HG02623 (cell line): ENCODE measurements around the gene SLC12A2.

Experiments
- ATAC-seq: cut with Tn5 transposase; IDR thresholded peaks from one replicate; pipeline ENCODE4 v1.9.1; 2021; ENCODE audit warnings: moderate library complexity; ENCODE audit not compliant: unreplicated experiment

The SLC12A2 gene

DNA sequence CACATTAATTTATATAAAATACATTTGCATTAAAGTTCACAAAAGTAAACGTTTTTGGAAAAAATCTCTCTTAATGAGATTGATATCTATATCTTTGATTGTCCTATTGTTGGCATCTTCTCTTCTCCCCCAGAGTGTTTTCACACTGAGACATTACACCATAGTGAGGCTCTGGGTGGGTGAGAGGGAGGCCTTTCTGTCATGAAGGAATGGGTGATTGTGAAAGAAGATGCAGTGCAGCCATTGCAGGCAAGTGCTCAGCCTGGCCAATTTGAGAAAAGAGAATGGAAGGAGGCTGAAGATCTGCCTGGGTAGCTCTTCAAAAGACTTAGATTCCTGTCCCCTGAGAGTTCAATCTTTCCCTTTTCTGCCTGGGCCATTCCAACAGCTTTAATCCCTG, 140.8 kb downstream of the SLC12A2 start:
- ATAC-seq = no peak

DNA sequence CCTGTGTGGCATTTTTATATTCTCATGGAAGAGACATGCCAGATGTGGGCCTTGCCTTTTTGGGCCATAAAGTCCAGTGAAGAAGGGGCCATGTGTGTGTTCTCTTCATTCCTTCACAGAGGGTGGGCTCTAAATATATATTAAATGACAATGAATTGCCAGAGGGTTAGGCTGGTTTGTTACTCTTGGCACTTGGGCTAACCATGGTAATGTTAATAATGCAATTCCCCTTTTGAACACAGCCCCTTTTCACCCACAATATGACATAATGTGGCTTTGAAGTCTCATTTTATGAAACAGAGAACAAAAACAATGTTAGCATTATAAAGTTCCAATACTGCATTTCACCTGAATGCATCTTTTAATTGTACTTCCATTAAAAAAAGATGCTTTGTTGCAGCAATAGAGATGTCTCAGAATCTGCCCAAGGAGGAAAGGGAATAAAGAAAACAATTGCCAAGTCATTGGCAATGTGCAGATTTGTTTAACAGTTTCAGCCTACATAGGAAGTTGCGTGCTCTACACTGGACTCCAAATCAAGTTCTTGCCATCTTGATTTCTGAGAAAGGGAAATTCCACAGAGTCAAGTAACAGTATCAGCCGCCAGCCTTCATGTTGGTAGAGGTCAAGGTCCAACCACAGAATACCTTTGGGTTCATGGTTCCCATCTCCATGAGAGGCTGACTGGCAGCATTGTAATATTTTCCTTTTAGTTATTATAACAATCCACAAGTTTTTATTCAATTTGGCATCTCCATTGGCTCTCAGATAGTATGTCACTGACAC, 141.9 kb downstream of the SLC12A2 start:
- no peak for ATAC-seq

DNA sequence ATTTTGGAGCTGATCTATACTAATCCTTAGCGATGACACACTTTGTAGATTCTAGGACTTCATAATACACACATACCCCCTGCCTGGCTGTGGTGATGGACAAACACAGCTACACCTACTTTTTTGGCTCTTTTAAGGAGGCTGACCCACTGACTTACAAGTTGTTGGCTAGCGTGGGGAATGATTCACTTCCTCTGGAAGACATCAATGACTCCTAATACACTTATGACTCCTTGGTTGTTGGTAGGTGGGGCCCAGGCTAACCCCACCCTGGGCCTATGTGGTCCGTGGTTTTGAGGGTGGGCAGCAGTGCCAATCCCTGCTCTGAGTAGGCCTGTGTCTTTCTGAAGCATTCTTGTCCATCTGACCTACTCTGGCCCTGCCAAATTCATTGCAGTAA, 144.4 kb downstream of the SLC12A2 start:
- ATAC-seq = no peak

DNA sequence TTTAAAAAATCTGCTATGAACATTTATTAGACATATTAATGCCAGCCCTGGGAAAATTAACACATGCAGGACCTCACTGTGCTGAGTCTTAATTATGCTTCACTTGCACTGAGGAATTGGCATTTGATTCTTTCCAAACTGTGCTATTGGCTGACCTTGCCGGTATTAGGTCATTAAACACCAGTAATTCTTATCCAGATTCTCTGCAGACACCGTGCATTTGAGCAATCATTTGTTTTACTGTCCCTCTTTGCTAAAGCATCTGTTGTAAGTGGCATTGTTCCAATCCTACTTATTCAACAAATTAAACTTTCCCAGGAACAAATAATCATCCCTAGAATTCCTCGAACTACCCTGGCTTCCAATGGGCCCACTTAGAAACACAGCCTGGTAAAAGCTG, 145.0 kb downstream of the SLC12A2 start:
- ATAC-seq = no peak

DNA sequence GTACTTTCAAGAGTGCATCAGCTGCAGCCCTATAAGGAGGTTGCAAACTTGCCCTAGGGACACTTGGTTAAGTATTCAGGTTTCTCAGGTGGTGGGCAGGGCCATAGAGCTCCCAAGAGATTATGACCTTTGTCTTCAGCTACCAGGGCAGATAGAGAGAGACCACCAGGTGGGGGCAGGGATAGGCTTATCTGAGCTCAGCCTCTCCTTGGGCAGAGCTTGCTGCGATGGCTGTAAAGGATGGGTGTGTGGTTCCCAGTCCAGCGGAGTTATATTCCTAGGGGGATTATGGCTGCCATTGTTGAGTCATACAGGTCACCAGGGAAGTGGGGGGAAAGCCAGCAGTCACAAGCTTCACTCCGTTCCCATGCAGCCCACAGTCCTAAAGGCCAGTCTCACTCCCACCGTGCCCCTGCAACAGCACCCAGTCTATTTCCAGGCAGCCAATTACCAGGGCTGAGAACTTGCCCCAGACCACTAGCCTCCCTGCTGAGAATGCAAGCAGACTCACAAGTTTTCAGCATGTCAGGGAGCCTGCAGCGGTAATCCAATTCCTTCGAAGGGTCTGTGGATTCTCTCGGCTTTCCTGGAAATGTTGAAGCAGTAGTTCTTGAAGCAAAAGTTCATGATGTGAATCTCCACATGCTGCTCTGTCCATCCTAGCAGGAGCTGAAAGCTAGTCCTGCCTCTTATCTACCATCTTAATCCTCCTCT, 151.5 kb downstream of the SLC12A2 start:
- ATAC-seq = no peak

DNA sequence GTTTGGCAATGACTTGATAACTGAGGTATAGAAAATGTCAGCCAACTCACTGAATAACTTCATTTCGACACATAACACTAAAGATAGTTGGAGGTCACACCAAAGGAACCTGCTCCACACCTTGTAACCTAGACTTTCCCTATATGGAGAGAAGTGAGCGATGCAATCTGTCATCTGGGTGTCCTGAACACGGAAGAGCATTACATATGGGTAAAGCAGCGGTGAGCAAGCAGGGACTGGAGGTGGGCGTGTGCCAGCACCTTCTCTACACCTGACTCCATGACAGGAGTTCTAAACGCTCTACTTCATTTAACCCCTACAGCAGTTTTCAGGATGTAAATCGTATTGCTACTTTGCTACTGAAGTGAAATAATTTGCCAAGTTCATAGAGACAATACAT, 152.8 kb downstream of the SLC12A2 start:
- ATAC-seq = no peak

DNA sequence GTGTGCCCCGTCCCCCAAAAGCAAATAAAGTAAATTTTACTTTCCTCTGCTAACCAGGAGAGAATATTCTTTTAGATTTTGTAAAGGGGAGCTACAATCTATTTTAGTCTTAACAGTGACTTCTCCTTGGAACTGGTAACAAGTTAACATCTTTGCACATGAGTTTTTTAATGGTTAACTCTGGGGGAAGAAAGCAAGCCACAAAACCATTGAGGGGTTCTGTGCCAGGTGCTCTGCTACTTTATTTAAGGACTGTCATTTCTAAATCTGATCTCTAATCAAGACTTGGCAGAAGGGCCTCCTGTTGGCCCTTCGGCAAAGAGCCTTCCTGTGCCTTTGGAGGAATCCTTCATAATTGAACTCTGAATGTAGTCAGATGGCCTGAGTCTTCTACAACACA, 153.4 kb downstream of the SLC12A2 start:
- ATAC-seq = no peak

DNA sequence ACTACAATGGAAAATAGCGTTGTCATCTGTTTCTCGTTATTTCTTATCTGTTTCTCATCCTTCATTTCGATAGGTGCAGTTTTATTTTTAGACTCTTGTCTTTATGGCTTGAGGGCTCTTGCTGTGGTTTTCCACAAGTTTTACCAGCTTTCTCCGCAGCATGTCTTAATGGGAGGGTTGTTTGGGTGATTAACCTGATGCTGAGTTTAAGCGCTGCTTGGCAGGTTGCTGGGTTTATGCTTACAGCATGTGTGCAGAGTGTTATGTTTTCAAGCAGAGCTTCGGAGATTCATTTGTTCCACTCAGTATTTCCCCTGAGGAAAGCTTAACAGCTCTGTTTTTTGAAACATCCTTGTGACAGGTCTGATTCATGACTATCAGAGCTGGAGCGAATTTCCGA, 154.0 kb downstream of the SLC12A2 start:
- ATAC-seq = no peak
